Thyroid gland (tissue), 4 donors: ENCODE results near the gene PRX. TPM values are rescaled to one million over a fixed set of nuclear protein-coding genes. Genes with fewer than 3 reads are reported as not detected.

Experiments used
- DNase-seq, 2 donors: peaks; one replicate each; pipeline ENCODE4 v3.0.0-alpha.2; 2019
- H3K27ac ChIP-seq, 3 donors: fragments of 200-600 bp; sonication (generic); 1 replicate in 2 of 3; 2 replicates in 1 of 3; pipeline ENCODE4 v1.5.1; 2016 to 2019; ENCODE audit warnings: mild to moderate bottlenecking in 1 of 3, moderate library complexity in 1 of 3
- H3K27me3 ChIP-seq: fragments of 200-600 bp; sonication (generic); one replicate; pipeline ENCODE4 v1.5.1; 2019
- H3K36me3 ChIP-seq, 2 donors: fragments of 200-600 bp; sonication (generic); one replicate each; pipeline ENCODE4 v1.5.1; 2016 to 2019
- H3K4me1 ChIP-seq, 2 donors: fragments of 200-600 bp; sonication (generic); one replicate each; pipeline ENCODE4 v1.5.1; 2017 to 2019
- H3K4me3 ChIP-seq, 3 donors: fragments of 200-600 bp; sonication (generic); replicated peaks in 1 of 3; 1 replicate in 2 of 3; 2 replicates in 1 of 3; pipeline ENCODE4 v1.5.1; 2016; ENCODE audit warnings: mild to moderate bottlenecking in 1 of 3
- H3K9me3 ChIP-seq: fragments of 200-600 bp; sonication (generic); one replicate; pipeline ENCODE4 v1.5.1; 2017
- CTCF ChIP-seq, 6 experiments: fragments of 200-600 bp in 3 of 6; fragments of 450-650 bp in 3 of 6; sonication (generic) in 3 of 6; IDR thresholded peaks; one replicate each; pipeline ENCODE4 v1.5.1; 2016 to 2019; ENCODE audit warnings: antibody characterized with exemption in 6 of 6, mild to moderate bottlenecking in 2 of 6, inconsistent platforms in 1 of 6, moderate library complexity in 1 of 6
- POLR2A ChIP-seq, 2 donors: fragments of 450-650 bp; IDR thresholded peaks; one replicate each; pipeline ENCODE4 v1.6.1; 2017; ENCODE audit warnings: antibody characterized with exemption in 2 of 2, mild to moderate bottlenecking in 2 of 2, moderate library complexity in 1 of 2
- WGBS, 2 donors: methylation state at CpG; one replicate each; pipeline ENCODE4 v1.1.5; 2017; 5-methylcytosine and 5-hydroxymethylcytosine counted together
- intact Hi-C: fragments of 100-400 bp; cut with DNase I; formaldehyde crosslinking; loops from one replicate; pipeline ENCODE4 v1.15.1; 2023
- total RNA-seq, 4 donors: library from RNA; depleted of rRNA; stranded (reverse); fragments of >200 nt; gene quantifications; one replicate each; pipeline ENCODE4 v1.2.3, GENCODE V29; 2016

Gene PRX
- total RNA-seq, 4 donors from 2014 or later = 7.3 to 27.5 (median 10.3) TPM

- WGBS, 2 donors = 90 to 99% methylated on average over 9 to 10 of the region's 12 CpGs
- no peak for TF ChIP-seq POLR2A (IDR thresholded peaks at IDR 0.05)
- TF ChIP-seq CTCF (IDR thresholded peaks at IDR 0.05) = no peak
- H3K9me3 ChIP-seq = no peaks in the 10 kb centered on the region
- intact Hi-C loops = no loop called here
- no peaks in the 10 kb centered on the region for H3K27me3 ChIP-seq
- H3K27ac ChIP-seq = no peak overlapping the region
- H3K36me3 ChIP-seq = peaks cover 18 to 34% of the 10 kb centered on the region in 2 donors
- DNase-seq = no peak
- peaks cover 5 to 9% of the 10 kb centered on the region in 2 donors for H3K4me1 ChIP-seq
- no peak overlapping the region for H3K4me3 ChIP-seq
These were observed 43.4 kb downstream of the PRX start for GRCh38 chr19:40369797-40370196.

- 87 to 99% methylated on average over 7 to 16 of the region's 16 CpGs for WGBS, 2 donors
- peaks cover 12 to 24% of the 10 kb centered on the region in 2 donors for H3K36me3 ChIP-seq
- peaks cover 5 to 9% of the 10 kb centered on the region in 2 donors for H3K4me1 ChIP-seq
- intact Hi-C loops = no loop called here
- H3K4me3 ChIP-seq = no peak overlapping the region
- TF ChIP-seq CTCF (IDR thresholded peaks at IDR 0.05) (no peak), POLR2A (IDR thresholded peaks at IDR 0.05) (no peak)
- H3K27me3 ChIP-seq = no peaks in the 10 kb centered on the region
- no peak overlapping the region for H3K27ac ChIP-seq
- H3K9me3 ChIP-seq = no peaks in the 10 kb centered on the region
- no peak for DNase-seq
These were observed 45.4 kb downstream of the PRX start for GRCh38 chr19:40367577-40368434.

- Histone ChIP-seq H3K4me3 (no peak overlapping the region), H3K27me3 (no peaks in the 10 kb centered on the region), H3K9me3 (no peaks in the 10 kb centered on the region), H3K27ac (no peak overlapping the region), H3K4me1 (peaks cover 5 to 9% of the 10 kb centered on the region in 2 donors), H3K36me3 (peaks cover 12 to 19% of the 10 kb centered on the region in 2 donors)
- 80 to 89% methylated on average over 22 to 25 of the region's 27 CpGs for WGBS, 2 donors
- intact Hi-C loops = no loop called here
- TF ChIP-seq CTCF (IDR thresholded peaks at IDR 0.05) = no peak
- TF ChIP-seq POLR2A (IDR thresholded peaks at IDR 0.05) = no peak
- no peak for DNase-seq
These were observed 46.2 kb downstream of the PRX start for GRCh38 chr19:40366697-40367561.

GRCh38 chr19:40365613-40366401 lies 47.4 kb downstream of the PRX start:
- DNase-seq = peak; percentile 59 to 69
- Histone ChIP-seq H3K4me3 (peak overlapping the region in 1 of 3 donors; percentile 13), H3K27me3 (no peaks in the 10 kb centered on the region)

More at GRCh38 chr19:40365613-40366401, 47.4 kb downstream of the PRX start:
- intact Hi-C loops = no loop called here
- H3K36me3 ChIP-seq = peaks cover 9 to 15% of the 10 kb centered on the region in 2 donors
- no peak for TF ChIP-seq CTCF (IDR thresholded peaks at IDR 0.05)
- no peak for TF ChIP-seq POLR2A (IDR thresholded peaks at IDR 0.05)
- peaks cover 5 to 9% of the 10 kb centered on the region in 2 donors for H3K4me1 ChIP-seq
- no peak overlapping the region for H3K27ac ChIP-seq
- 15 to 28% methylated on average over 19 to 22 of the region's 28 CpGs for WGBS, 2 donors
- H3K9me3 ChIP-seq = no peaks in the 10 kb centered on the region
